ENCODE measurements around the gene DHRS7C.

DNA sequence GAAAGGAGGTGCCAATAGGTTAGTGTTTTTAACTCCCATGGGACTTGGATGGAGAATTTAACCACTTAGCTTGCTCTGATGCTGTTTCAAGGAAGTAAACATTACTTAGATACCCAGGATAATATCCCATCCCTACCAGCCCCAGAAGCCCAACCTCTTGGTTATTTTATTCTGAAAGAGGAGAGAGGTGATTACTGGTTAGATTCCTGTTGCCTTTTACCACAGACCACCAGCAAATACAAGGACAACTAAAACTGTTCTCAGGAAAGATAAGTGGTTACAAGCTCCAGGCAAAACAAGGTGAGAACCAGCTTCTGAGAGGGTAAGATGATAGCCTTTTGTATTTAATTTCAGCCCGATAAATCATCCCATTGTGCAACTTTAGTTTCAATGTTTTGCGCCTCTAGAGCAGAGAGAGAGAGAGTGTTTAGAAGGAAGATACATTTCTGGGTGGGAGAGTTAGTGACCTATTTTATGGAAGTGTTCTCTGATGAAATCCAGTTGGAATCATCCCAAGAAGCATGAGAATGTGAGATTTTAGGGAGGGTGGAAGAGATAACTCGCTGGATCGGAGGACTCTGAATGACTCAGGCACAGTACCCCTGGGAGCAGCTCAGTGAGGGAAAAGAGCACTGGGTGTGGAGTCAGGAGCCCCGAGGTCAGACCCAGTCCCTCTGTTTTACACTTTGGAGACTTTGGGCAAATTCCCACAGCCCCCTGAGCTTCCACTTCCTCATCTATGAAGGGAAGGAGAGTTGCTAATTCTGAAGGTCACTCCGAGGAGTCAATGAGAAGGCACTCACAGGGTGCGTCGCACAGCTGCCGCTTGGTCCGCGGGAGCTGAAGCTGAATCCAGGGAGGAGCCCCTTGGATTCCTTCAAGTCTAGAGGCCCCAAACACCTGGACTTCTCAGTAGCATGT, 46.4 kb upstream of the DHRS7C start:
- TF ChIP-seq POLR2A (IDR thresholded peaks at IDR 0.05) = no peak
- TF ChIP-seq, protein P1, sequence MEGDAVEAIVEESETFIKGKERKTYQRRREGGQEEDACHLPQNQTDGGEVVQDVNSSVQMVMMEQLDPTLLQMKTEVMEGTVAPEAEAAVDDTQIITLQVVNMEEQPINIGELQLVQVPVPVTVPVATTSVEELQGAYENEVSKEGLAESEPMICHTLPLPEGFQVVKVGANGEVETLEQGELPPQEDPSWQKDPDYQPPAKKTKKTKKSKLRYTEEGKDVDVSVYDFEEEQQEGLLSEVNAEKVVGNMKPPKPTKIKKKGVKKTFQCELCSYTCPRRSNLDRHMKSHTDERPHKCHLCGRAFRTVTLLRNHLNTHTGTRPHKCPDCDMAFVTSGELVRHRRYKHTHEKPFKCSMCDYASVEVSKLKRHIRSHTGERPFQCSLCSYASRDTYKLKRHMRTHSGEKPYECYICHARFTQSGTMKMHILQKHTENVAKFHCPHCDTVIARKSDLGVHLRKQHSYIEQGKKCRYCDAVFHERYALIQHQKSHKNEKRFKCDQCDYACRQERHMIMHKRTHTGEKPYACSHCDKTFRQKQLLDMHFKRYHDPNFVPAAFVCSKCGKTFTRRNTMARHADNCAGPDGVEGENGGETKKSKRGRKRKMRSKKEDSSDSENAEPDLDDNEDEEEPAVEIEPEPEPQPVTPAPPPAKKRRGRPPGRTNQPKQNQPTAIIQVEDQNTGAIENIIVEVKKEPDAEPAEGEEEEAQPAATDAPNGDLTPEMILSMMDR (IDR thresholded peaks at IDR 0.05) = no peak

Data from testis (tissue), 2 donors.